ENCODE measurements around the gene HIRIP3.

GRCh38 chr16:30041841-30042240 is 46.4 kb upstream of the HIRIP3 start:
- TF ChIP-seq EP300 (IDR thresholded peaks at IDR 0.05; ENCODE audit: low read depth in 2 of 2, low read length in 2 of 2) (no peak), EP300 (CRISPR knock-in tag; IDR thresholded peaks at IDR 0.05; ENCODE audit: borderline replicate concordance) (no peak), ELF1 (CRISPR knock-in tag; IDR thresholded peaks at IDR 0.05) (no peak), CBFB (CRISPR knock-in tag; IDR thresholded peaks at IDR 0.05) (no peak), ETV5 (CRISPR knock-in tag; IDR thresholded peaks at IDR 0.05; ENCODE audit: borderline replicate concordance) (no peak), JDP2 (CRISPR knock-in tag; IDR thresholded peaks at IDR 0.05; ENCODE audit: borderline replicate concordance) (no peak)
- TF ChIP-seq, protein P1, sequence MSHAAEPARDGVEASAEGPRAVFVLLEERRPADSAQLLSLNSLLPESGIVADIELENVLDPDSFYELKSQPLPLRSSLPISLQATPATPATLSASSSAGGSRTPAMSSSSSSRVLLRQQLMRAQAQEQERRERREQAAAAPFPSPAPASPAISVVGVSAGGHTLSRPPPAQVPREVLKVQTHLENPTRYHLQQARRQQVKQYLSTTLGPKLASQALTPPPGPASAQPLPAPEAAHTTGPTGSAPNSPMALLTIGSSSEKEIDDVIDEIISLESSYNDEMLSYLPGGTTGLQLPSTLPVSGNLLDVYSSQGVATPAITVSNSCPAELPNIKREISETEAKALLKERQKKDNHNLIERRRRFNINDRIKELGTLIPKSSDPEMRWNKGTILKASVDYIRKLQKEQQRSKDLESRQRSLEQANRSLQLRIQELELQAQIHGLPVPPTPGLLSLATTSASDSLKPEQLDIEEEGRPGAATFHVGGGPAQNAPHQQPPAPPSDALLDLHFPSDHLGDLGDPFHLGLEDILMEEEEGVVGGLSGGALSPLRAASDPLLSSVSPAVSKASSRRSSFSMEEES (CRISPR knock-in tag; IDR thresholded peaks at IDR 0.05) = no peak

All from HepG2 (cell line).